Kidney (tissue), 14 donors: ENCODE measurements around the gene METTL13. TPM values are rescaled to one million over a fixed set of nuclear protein-coding genes. Genes with fewer than 3 reads are reported as not detected.

Experiments used
- DNase-seq, 5 donors: peaks; one replicate each; pipeline ENCODE4 v3.0.0-alpha.2; 2013 to 2020
- FAIRE-seq: peaks from 2 replicates; lab custom pipeline; 2012; peaks lifted over from hg19 to GRCh38; lab: Jason Lieb, UNC
- H3K27ac ChIP-seq, 2 donors: one replicate each; pipeline ENCODE4 v1.7.0; 2013; ENCODE audit warnings: low read depth in 2 of 2, low read length in 2 of 2, inconsistent platforms in 1 of 2
- H3K27me3 ChIP-seq: one replicate; pipeline ENCODE4 v1.7.1; 2013; ENCODE audit warnings: low read length, inconsistent platforms; ENCODE audit not compliant: control insufficient read depth, insufficient read depth
- H3K36me3 ChIP-seq, 3 donors: one replicate each; pipeline versions ENCODE4 v1.7.0 to v1.7.1; 2013; ENCODE audit warnings: low read length in 3 of 3, control low read depth in 1 of 3, inconsistent platforms in 1 of 3; ENCODE audit not compliant: insufficient read depth in 3 of 3, control insufficient read depth in 2 of 3
- H3K4me1 ChIP-seq, 3 donors: one replicate each; pipeline versions ENCODE4 v1.7.0 to v1.7.1; 2013; ENCODE audit warnings: low read length in 3 of 3, inconsistent platforms in 1 of 3, low read depth in 1 of 3; ENCODE audit not compliant: control insufficient read depth in 2 of 3, insufficient read depth in 2 of 3
- H3K4me3 ChIP-seq, 3 donors: one replicate each; pipeline versions ENCODE4 v1.7.0 to v1.8.1; 2013; ENCODE audit warnings: low read length in 3 of 3, control low read depth in 1 of 3, inconsistent platforms in 1 of 3
- H3K9ac ChIP-seq, 3 donors: one replicate each; pipeline versions ENCODE4 v1.7.0 to v1.7.1; 2013; ENCODE audit warnings: low read length in 3 of 3, control low read depth in 1 of 3, inconsistent platforms in 1 of 3
- H3K9me3 ChIP-seq, 3 donors: one replicate each; pipeline versions ENCODE4 v1.7.0 to v1.7.1; 2013; ENCODE audit warnings: low read length in 3 of 3, control low read depth in 1 of 3, inconsistent platforms in 1 of 3; ENCODE audit not compliant: control insufficient read depth in 2 of 3, insufficient read depth in 1 of 3
- intact Hi-C: fragments of 100-400 bp; cut with DNase I; formaldehyde crosslinking; loops from one replicate; pipeline ENCODE4 v1.11.1; 2022
- polyA plus RNA-seq: library from polyadenylated mRNA; stranded (reverse); fragments of 350-450 nt; fragmentation: Illumina TruSeq; extraction: RNeasy Lipid Tissue Mini Kit (QIAGEN cat#74804); gene quantifications from one replicate; pipeline ENCODE4 v1.2.3, GENCODE V29; 2014; ENCODE audit warnings: low read depth, low replicate concordance; ENCODE audit not compliant: insufficient read depth
- total RNA-seq: library from RNA; stranded (reverse); fragmentation: NEBNext Ultra II Directional; extraction: Animal tissue kit (Norgen Biotek cat#: 25700); gene quantifications from one replicate; pipeline ENCODE4 v1.2.1, GENCODE V29; 2021
- TF ChIP-seq, protein P1 (sequence below): IDR thresholded peaks from 3 replicates; pipeline ENCODE4 v1.5.1; 2012; ENCODE audit warnings: mild to moderate bottlenecking, moderate library complexity, borderline replicate concordance; ENCODE audit not compliant: insufficient read depth; ENCODE audit errors: extremely low read depth
- donor health status: control.
- donor health status: control.
- donor health status: control.
- donor health status: control.
- donor health status: control.
- donor health status: DM: yes; HTN: yes; CAD: no.
- donor health status: Normal renal cell carcinoma (clear cell type).

The METTL13 gene
- total and polyA plus RNA-seq, 2 donors from 2014 or later: 24.5 to 29.0 TPM

DNA sequence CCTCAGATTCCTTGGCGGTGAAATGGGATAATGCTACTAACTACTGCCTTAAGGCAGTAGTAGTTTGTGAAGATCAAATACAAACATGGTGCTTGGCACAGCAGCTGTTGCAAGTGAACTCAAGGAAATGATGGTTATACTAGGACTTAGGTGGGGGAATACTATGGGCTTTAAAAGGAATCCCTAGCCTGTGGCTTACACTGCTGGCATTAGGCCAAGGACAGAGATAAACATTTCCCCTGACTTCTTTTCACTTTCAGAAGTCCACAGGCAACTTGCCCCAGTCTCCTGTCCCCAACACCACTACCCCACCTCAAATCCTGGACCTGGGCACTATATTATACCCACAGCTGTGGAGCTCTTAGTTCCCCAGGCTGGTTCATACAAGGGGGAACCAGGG, 26.5 kb upstream of the METTL13 start:
- no peak overlapping the region for H3K9ac ChIP-seq
- no peaks in the 10 kb centered on the region for H3K9me3 ChIP-seq
- no peaks in the 10 kb centered on the region for H3K27me3 ChIP-seq
- FAIRE-seq (no peak), DNase-seq (no peak)
- no peaks in the 10 kb centered on the region for H3K4me1 ChIP-seq
- H3K4me3 ChIP-seq: no peak overlapping the region
- TF ChIP-seq, protein P1, sequence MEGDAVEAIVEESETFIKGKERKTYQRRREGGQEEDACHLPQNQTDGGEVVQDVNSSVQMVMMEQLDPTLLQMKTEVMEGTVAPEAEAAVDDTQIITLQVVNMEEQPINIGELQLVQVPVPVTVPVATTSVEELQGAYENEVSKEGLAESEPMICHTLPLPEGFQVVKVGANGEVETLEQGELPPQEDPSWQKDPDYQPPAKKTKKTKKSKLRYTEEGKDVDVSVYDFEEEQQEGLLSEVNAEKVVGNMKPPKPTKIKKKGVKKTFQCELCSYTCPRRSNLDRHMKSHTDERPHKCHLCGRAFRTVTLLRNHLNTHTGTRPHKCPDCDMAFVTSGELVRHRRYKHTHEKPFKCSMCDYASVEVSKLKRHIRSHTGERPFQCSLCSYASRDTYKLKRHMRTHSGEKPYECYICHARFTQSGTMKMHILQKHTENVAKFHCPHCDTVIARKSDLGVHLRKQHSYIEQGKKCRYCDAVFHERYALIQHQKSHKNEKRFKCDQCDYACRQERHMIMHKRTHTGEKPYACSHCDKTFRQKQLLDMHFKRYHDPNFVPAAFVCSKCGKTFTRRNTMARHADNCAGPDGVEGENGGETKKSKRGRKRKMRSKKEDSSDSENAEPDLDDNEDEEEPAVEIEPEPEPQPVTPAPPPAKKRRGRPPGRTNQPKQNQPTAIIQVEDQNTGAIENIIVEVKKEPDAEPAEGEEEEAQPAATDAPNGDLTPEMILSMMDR: no peak
- intact Hi-C loops: no loop called here
- H3K36me3 ChIP-seq: no peaks in the 10 kb centered on the region
- no peak overlapping the region for H3K27ac ChIP-seq

GRCh38 chr1:171756856-171757255, 24.6 kb upstream of the METTL13 start:
- FAIRE-seq (no peak), DNase-seq (no peak)
- no peaks in the 10 kb centered on the region for H3K9me3 ChIP-seq
- no peaks in the 10 kb centered on the region for H3K4me1 ChIP-seq
- no peak overlapping the region for H3K9ac ChIP-seq
- no peaks in the 10 kb centered on the region for H3K36me3 ChIP-seq
- no peak overlapping the region for H3K4me3 ChIP-seq
- TF ChIP-seq, protein P1: no peak
- intact Hi-C loops: no loop called here
- H3K27ac ChIP-seq: no peak overlapping the region
- H3K27me3 ChIP-seq: no peaks in the 10 kb centered on the region

- H3K27me3 ChIP-seq: no peaks in the 10 kb centered on the region
- TF ChIP-seq, protein P1: no peak
- DNase-seq: no peak
- H3K9ac ChIP-seq: no peak overlapping the region
- no peak overlapping the region for H3K27ac ChIP-seq
- no peaks in the 10 kb centered on the region for H3K36me3 ChIP-seq
- H3K4me3 ChIP-seq: no peak overlapping the region
- FAIRE-seq: no peak
- H3K4me1 ChIP-seq: no peaks in the 10 kb centered on the region
- H3K9me3 ChIP-seq: no peaks in the 10 kb centered on the region
- intact Hi-C loops: no loop called here
These were observed 23.4 kb upstream of the METTL13 start for GRCh38 chr1:171758011-171758410.

DNA sequence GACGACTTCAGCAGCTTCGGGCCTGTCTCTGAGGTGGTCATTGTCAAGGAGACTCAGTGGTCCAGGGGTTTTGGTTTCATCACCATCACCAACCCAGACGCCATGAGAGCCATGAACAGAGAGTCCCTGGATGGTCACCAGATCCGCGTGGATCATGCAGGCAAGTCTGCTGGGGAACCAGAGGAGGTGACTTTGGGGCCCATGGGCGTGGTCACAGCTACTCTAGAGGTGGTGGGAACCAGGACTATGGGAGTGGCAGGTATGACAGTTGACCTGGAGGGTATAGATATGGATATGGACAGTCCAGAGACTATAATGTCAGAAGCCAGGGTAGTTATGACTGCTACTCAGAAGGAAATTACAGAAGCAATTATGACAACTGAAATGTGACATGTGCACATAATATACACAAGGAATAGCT, 19.3 kb upstream of the METTL13 start:
- H3K9me3 ChIP-seq: no peaks in the 10 kb centered on the region
- intact Hi-C loops: no loop called here
- no peaks in the 10 kb centered on the region for H3K36me3 ChIP-seq
- DNase-seq (no peak), FAIRE-seq (no peak)
- no peaks in the 10 kb centered on the region for H3K27me3 ChIP-seq
- H3K4me1 ChIP-seq: no peaks in the 10 kb centered on the region
- no peak overlapping the region for H3K4me3 ChIP-seq
- TF ChIP-seq, protein P1: no peak
- H3K9ac ChIP-seq: no peak overlapping the region
- H3K27ac ChIP-seq: no peak overlapping the region
